H1 (cell line): ENCODE results near the gene CNPY4. TPM values are rescaled to one million over a fixed set of nuclear protein-coding genes. Genes with fewer than 3 reads are reported as not detected.

Experiments used
- ATF3 ChIP-seq: IDR thresholded peaks from 2 replicates; pipeline ENCODE4 v1.6.1; 2011; ENCODE audit warnings: low read depth, mild to moderate bottlenecking, low read length; ENCODE audit not compliant: insufficient read depth
- CREB1 ChIP-seq: IDR thresholded peaks from 2 replicates; pipeline ENCODE4 v1.6.1; 2012; ENCODE audit warnings: inconsistent platforms
- CTCF ChIP-seq, 3 experiments: IDR thresholded peaks; 1 replicate in 2 of 3; 2 replicates in 1 of 3; pipeline versions ENCODE4 v1.5.1 to v1.6.1; 2011; ENCODE audit warnings: low read length in 3 of 3, mild to moderate bottlenecking in 3 of 3, inconsistent platforms in 2 of 3, low read depth in 1 of 3, moderate library complexity in 1 of 3; ENCODE audit not compliant: insufficient read depth in 1 of 3; ENCODE audit errors: control extremely low read depth in 1 of 3
- HDAC6 ChIP-seq: IDR thresholded peaks from one replicate; pipeline ENCODE4 v1.7.1; 2012; ENCODE audit warnings: low read depth, mild to moderate bottlenecking, inconsistent platforms, low read length, moderate library complexity
- KDM4A ChIP-seq: IDR thresholded peaks from one replicate; pipeline ENCODE4 v1.7.1; 2012; ENCODE audit warnings: low read depth, mild to moderate bottlenecking, moderate library complexity, low read length, inconsistent platforms; ENCODE audit not compliant: severe bottlenecking
- PHF8 ChIP-seq: fragments of 200-600 bp; sonication (generic); conservative IDR thresholded peaks from 2 replicates; pipeline ENCODE4 v1.7.1; 2012; ENCODE audit warnings: low read depth, mild to moderate bottlenecking, inconsistent platforms, low read length, moderate library complexity
- SIN3A ChIP-seq, 2 experiments: IDR thresholded peaks in 1 of 2; conservative IDR thresholded peaks in 1 of 2; 2 replicates each; pipeline ENCODE4 v1.6.1; 2011 to 2012; ENCODE audit warnings: low read length in 2 of 2, improper control_type of control experiment in 1 of 2, low read depth in 1 of 2, mild to moderate bottlenecking in 1 of 2
- TBP ChIP-seq: IDR thresholded peaks from 2 replicates; pipeline ENCODE4 v1.6.1; 2011; ENCODE audit warnings: low read depth, low read length, improper control_type of control experiment
- TEAD4 ChIP-seq: IDR thresholded peaks from 2 replicates; pipeline ENCODE4 v1.6.1; 2012; ENCODE audit warnings: low read depth, low read length, inconsistent platforms, mixed read lengths
- USF2 ChIP-seq: IDR thresholded peaks from 2 replicates; pipeline ENCODE4 v1.6.1; 2011; ENCODE audit warnings: low read length, improper control_type of control experiment
- polyA plus RNA-seq, 7 experiments: library from polyadenylated mRNA; depleted of rRNA in 3 of 7; stranded (reverse) in 5 of 7; unstranded in 2 of 7; fragments of >200 nt in 5 of 7; fragments of 200-250 nt in 2 of 7; gene quantifications; 1 replicate in 5 of 7; 2 replicates in 1 of 7; 4 replicates in 1 of 7; pipeline versions ENCODE4 v1.2.1 to v1.2.3, GENCODE V29; 2011 to 2013; ENCODE audit warnings: missing spikeins in 2 of 7, mixed read lengths in 2 of 7
- total RNA-seq: library from RNA; stranded (reverse); fragmentation: NEBNext Ultra II Directional; extraction: Animal tissue kit (Norgen Biotek cat#: 25700); gene quantifications from 2 replicates; pipeline ENCODE4 v1.2.1, GENCODE V29; 2021

CNPY4 gene
- total and polyA plus RNA-seq, 2 of the 8 experiments (the other 6 are each of a cell fraction or from before 2014, with no cell fraction given) = 10.2 to 15.3 TPM

DNA sequence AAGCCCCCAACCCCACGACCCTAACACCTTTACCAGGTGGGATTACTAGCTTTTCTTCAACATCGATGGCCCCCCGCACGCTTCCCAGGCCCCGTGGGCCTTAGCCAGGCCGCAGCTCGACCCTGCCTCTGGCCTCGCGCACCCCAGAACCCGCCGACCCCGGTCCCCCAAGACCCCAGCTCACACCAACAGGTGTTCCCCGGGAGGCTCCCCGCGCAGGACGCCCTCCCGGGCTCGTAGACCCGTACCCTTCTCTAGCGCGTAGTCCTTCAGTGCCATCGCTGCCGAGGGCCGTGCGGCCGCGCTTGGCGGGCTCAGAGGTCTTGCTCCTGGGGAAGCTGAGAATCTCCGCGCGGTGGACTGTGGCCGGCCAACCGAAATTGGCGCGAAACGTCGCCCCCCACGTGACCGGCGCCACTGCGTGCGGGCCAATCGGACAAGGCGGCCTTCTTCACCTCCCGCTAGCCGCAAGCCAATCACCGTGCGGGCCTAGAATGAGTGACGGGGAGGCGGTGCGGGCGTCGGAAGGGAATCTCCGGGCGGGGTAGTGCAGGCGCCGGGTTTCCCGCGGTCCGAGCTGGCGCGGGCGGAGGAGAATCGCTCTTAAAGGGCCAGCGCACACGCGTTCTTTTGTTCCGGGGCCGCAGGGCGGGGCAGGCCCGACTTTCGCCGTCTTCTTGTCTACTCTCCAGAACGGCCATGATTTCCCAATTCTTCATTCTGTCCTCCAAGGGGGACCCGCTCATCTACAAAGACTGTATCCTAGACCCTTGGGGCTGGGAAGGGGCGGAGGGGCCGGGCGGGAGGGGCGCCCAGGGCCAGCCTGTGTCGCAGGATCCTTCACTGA is 18.2 kb upstream of the CNPY4 start, which contains the start of the genes AP4M1 and MCM7 (continued):
- TF ChIP-seq USF2 (peak; percentile 97), CREB1 (peak; percentile 33; the same call in 1 of the 2 replicates), CTCF (IDR thresholded peaks at IDR 0.05; ENCODE audit: control extremely low read depth in 1 of 3, insufficient read depth in 1 of 3, low read depth in 1 of 3, low read length in 3 of 3) (no peak; a peak in 1 of 4 replicates), ATF3 (peak; percentile 83), PHF8 (peak; percentile 87), KDM4A (no peak), HDAC6 (no peak), SIN3A (conservative IDR thresholded peaks at IDR 0.05 in 1 of 2, IDR thresholded peaks at IDR 0.05 in 1 of 2; ENCODE audit: low read depth in 1 of 2, low read length in 2 of 2) (peak; percentile 4 to 30; a peak in 1 of 4 replicates), TBP (peak; percentile 91), TEAD4 (0 out of 2 replicates have a peak, but pooled peaks have one; percentile 8)
- TF ChIP-seq, all 59 proteins: peak for 17
